SHP77 (cell line): ENCODE data around the gene CADPS2.

Source experiments
- DNase-seq, 2 experiments: peaks; one replicate each; lab custom pipeline; 2025; lab: John Stamatoyannopoulos, UW

Gene CADPS2

DNA sequence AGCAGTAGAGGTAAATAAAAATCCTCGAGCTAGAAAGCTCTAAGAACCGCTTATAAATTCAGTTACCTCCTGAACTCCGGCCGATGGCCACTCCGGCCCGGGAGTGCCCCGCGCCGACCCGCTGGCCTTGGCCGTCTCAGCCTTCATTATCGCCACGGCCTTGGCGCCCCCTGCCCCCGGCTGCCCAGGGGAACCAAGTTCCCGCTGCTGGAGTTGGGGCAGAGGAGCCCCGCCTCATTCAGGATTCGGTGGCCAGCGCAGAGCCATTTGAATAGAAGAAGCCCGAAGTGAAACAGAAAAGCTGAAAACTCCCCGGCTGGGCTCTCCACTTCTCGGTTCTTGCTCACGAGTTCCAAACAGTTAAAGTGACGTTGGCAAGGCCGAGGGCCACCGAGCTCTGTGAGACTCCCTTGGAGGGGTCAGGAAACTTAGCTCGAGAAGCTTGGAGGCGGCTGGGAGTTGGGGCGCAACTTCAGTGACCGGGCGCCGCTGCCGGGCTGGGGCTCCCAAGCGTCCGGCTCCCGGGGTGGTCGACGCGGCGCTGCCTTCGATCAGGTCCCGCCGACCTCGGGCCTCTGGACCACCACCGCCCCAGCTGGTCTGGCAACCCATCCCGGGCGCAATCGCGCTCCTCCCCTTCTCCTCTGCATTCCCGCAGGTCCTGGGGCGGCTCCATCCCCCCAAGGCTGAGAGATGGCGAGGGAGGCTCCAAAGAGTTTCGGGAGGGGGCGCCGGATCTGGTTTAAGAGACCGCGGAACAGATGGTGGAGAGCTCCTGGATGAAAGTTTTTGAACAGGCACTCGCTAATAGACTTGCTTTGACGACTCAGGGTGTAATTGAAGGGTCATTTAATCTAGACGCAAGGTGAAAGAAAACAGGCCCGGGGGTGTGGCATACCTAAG is 575.9 kb downstream of the CADPS2 start:
- no peak for DNase-seq

DNA sequence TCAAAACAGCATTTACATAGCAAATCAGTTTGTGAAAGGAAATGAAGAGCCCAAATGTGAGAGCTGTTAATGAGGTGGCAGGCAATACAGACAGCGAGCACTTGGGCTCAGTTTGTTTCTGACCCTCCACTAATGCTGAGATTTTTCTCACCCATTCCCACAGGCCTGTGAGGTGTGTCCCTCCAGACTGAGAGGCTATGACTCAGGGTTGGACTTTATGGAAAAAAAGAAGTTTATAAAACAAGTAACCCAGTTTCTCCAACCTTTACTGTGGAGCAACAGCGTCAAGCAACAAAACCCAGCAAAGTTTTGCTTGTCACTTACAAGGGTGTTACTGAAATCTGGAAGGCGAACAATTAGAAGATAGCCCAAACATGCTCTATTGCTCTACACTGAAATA is 576.8 kb downstream of the CADPS2 start:
- DNase-seq, result no peak

DNA sequence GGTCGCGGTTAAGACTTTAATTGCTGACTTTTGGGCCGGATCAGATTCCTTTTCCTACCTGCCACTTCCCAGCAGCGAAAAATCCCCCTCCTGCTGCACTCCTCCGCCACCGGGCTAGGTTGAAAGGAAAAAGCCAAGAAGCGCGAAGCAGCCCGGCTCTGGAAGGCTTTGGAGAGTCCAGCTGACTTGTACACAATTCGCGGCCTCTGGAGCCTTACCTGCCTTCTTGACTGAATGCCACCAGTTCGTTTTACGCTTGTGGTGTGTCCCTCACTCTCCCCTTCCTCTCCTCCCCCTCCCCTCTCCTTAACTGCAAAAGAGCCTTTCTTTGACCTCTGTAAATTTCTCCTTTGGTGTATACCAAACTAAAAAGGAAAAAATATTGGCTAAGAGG is 579.0 kb downstream of the CADPS2 start:
- DNase-seq, result no peak

DNA sequence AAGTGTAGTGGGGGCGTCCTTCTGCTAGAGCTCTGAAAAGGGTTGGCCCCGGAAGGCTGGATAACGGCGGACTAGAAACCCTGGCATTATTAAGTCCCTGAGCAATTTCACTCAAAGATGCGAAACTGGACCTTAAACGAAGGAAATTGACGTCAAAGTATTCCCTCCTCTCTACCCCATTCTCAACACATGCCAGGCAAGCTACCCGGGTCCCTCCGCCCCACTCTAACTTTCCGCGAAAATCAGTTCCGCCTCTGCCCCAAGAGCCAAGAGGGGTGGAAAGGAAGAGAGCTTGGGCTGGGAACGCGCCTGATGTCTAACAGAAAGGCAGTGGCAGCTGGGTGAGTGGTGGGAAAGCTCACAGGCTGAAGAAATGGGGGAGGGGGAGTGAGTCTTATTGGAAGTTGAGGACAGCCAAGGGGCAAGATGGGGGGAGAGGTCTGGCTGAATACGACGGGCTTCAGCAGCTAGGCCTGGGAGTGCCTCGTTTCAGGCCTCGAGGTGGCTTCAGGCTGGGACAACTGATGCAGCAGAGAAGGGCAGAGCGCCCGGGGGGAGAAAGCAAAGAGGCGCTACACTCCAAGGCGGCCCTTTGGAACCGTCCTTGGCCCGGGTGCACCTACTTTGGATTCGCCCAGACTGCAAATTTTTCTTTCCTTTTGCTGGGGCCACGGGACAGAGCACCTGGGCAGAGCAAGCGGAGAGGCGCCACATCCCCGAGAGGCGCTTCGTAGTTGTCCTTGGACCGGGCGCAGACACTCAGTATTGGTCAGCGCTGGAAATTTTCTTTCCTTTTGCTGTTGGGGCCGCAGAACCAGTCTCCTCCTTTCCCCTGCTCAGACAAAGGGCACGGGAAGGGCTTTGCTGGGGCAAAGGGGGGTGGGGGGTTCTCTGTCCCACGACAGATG is 579.7 kb downstream of the CADPS2 start:
- no peak for DNase-seq

DNA sequence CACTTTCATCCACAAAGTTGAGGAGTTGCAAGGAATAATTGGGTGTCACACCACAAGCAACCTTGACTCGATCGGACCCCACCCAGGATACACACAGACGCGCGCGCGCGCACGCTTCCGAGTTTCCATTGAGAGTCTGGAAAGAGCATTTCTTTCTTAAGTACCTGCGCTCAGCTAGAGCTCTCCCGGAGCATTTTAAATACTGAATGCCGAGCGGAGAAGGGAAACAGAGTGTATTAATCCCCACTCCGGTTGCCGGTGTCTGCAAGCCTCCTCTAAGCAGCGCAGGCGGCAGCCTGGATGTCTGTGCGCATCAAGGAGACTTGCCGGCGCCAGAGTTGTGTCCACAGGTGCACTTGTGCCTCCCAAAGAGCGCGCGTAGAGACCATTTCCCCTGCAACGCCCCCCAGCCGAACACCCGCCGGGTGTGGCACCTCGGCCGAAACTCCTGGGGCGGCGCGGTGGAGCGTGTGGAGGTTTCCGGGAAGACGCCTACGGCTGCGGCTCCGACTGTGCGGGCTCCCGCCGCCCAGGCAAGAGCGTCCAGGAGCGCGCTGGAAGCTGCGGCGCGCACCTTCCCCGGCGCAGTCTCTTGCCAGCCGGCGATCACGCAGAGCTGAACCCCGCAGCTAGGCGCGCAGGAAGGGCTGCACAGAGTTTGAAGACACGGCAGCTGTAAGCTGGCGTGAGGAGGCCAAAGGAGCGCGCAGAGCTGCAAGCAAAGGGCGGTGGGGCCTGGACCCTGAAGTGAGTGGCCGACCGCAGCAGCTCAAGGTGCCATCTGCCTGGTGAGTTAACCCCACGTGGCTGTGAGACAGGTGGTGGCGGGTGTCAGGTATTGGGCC is 580.6 kb downstream of the CADPS2 start:
- DNase-seq, result no peak

DNA sequence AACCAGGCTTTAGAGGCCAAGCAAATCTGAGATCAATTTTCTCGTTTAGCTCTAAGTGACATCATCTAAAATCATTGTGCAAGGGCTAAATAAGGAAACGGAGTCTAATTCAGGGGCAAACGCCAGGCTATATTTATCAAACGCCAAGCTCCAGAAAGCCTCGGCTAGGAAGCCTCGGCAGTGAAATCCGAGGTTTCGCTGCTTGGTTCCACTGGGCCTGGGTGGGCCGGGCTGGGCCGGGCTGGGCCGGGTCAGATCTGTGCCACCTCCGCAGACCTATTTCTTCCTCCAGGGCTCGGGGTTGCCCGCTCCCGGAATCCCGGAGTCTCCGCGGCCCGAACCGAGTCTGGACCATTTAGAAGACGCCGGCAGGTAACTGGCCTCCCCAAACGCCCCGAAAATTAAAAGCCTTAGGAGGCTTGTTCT is 581.3 kb downstream of the CADPS2 start:
- DNase-seq, result no peak

DNA sequence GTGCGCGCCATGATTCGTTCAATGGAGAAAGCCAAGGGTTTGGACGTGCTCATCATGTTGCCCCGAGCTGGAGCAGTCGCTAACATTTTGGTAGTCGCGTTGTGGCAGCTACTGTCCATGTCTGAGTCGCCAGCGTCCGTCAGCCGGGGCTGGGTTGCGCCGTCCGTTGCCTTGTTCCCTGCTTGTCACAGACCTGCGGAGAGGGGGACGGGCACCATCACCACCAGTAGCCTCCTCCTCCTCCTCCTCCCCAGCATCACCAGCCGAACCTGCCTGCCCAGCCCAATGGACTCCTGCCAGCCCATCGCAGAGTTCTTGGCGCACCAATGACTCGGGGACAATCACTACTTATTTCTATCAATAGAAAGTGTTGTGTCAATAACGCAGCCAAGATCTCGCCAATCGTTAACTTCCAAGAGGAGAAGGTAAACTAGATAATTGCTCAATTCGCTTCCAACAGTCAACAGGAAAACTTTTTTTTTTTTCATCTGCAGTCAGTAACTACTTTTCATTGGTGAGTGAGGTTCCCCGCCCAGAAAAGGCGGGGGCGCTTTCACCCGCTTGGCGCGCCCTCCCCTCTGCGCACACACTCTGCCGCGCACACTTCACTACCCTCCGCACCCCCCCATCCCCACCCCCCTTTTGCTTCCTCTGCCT is 581.8 kb downstream of the CADPS2 start, which contains the start of gene FEZF1:
Gene FEZF1 (minus strand): TSS at position 432 of the 657 bp plus-strand sequence. CDS start 313 bp downstream, at position 119.
- no peak for DNase-seq

DNA sequence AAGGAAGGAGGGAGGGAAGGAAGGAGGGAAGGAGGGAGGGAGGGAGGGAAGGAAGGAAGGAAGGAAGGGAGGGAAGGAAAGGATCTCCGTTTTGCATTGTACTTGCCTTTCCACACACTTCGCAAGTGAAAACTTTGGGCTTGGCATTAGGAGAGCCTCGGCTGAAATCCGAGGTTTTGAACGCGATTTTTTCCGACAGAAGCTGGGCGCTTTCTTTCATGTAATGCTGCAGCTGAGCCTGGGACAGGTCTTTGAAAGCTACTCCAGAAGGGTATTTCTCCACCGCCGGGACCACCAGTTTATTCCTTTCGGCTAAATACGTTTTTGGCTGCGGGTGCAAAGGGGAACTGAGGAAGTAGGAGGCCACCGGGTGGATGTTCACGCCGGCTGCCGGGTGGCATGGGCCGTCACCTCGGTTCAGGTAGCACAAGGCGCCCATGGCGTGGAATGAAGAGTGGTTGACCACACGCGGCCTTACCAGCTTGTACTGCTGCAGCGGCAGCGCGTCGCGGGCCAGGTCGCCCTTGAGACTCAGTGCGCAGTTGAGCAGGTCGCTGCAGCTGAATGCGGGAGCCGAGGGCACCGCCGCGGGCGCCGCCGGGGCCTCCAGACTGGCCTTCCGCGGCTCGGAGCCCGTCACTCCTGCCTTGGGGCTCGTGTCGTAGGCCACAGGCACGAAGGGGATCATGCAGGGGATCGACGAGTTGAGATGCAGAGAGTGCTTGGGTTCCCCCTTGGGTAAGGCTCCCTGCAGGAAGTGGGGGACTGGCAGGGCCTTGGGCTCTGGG is 582.5 kb downstream of the CADPS2 start:
- no peak for DNase-seq

DNA sequence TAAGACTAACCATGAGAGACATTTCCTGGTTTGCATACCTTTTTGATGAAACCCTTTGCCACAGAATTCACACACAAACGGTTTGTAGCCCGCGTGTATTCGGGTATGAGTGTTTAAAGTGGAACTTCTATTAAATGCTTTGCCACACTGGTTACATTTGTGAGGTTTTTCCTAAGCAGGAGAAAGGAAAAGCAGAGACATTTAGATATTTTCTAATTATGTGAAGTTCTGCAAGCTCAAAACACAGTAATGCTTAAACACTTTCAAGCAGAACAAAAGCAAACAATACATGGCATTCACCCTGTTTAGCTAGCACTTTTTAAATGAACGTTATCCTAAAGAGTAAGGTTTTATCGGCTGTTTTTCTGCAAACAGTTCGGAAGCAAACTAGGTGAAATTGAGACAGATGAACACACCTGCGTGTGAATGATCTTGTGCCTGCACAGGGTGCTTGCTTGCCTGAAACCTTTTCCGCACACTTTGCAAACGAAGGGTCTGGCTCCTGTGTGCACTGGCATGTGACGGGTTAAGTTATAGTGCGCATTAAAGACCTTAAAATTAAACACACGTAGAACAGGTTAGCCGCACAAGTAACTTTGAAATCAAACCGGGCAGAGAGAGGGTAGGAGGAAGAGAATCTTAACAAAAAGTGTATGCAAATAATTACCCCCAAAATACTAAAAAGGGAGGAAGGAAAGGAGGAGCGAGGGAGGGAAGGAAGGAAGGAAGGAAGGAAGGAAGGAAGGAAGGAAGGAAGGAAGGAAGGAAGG is 583.3 kb downstream of the CADPS2 start:
- no peak for DNase-seq

DNA sequence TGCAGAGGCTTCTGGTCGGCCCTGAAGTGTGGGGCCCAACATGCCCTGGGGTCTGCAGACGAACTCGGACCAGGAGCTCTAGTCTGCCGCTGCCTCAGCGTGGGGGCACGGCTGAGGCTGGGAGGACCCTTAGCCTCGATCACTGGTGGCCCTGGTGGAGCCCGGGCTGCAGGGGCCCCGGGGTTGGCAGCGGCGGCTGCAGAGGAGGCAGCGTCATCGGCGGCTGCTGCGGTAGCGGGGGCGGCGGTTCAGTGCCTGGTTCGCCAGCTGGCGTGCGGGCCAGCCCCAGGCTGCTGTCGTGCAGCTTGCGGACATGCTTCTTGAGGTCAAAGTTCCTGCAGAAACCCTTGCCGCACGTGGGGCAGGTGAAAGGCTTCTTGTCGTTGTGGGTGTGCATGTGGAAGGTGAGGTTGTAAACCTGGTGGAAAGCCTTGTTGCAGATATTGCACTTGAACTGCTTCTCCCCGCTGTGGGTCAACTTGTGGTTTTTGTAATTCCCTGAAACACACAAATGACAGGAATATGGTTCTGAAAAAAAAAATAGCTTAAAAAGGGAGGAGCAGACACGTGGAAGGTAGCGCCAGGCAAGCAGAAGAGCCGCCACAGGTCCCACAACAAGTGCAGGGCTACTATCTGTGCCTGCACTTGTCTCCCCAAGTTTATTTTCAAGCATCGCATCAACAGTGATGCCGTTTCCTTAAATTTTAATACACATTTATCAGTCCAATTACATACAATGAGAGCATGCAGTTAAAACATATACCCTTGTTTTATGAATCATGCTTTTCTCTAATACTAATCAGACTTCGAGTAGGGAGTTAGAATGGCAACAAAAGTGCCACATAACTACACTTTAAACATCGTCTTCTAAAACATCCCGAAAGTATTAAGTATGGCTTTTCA is 584.2 kb downstream of the CADPS2 start:
- no peak for DNase-seq

DNA sequence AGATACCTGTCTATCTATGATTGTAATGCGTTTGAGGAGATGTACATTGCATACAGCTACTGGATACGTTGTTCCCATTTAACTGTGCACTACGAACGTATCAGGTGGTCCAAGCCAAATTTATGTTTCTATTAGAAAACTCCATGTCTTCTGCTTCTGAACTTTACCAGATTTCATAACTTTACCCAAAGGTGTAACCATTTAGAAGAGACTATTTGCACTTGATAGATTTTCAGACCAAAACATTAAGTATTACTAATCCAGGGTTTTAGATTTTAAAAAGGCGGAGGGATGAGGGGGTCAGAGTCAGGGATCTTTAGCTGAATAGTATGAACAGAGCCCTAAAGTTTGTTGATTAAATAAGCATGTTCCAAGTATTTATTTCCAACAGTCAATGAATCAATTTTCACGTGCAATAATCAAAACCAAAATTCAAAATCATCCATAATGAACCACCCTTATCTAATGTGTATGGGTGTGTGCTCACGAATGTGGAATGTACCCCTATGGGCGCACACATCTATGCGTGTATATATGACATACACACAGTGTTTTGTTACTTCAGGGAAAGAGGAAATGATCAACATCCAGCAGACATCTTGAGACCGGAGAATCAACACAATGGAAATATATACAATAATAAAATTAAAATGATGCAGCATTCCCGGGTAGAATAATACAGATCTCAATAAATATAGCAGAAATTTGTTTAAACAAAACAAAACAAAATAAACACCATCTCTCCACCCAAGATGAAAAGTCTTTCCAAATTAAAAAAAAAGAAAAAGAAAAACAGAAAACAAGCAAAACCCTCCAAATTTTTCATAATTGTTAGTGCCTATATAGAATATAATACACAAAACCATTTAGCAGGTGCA is 585.1 kb downstream of the CADPS2 start:
- no peak for DNase-seq

DNA sequence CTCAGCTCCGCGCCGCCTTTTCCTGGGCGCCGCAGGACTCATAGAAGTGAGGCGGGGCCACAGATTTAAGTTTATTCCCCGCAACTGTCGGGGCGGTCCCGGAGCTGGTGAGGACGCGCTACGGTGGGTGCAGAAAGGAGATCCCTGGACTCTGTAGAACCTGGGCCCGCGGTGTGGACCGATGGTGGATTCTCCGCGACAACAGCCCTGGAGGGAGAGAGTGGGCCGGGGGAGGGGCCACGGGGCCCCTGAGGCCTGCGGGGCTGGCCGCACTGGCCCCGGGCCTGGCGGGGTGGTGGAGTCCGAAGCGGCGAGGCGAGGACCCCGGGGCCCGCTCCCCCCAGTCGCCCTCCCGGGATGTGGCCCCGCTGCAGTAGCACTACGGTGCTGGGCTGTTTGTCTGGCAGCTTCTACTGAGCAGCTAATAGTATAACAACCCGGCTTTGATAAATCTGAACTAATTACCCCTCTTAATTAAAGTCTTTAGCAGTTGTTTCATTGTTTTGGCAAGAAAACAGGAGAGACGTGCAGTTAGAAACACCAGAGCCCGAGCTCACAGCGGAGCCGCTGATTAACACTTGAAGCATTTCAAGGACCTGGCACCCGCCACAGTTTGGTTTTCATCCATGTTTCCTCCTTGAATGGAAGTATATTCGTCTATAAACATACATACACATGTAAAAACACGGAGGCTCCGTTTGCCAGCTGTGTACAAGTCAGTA is 585.9 kb downstream of the CADPS2 start:
- DNase-seq, result no peak

DNA sequence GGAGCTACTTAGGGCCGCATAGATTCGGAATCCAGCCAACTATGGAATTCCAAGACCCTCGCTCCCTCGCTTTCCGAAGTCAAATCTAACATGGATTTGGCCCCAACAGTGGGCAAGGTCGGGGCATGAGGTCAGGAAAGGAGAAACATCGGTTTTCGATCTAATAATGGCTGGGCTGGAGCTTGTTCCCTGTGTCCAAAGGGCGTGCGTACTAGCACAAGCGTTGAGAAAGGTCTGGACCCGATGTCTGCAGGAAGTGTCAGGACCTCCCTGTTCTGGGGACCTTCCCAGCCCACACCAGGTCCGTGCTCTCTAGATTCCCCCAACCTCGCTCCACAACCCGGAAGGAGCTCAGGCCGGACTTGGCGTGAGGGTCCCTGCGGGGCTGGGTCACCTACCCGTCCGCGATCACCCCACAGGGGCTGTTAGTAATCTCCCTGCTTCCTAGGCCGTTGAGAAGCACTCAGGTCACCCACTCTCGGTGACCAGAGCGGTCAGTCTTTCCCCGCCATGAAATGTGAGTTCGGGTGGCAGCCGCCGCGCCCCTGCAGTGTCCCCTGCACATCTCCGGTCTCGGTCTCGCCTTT is 586.5 kb downstream of the CADPS2 start:
- DNase-seq, result no peak

DNA sequence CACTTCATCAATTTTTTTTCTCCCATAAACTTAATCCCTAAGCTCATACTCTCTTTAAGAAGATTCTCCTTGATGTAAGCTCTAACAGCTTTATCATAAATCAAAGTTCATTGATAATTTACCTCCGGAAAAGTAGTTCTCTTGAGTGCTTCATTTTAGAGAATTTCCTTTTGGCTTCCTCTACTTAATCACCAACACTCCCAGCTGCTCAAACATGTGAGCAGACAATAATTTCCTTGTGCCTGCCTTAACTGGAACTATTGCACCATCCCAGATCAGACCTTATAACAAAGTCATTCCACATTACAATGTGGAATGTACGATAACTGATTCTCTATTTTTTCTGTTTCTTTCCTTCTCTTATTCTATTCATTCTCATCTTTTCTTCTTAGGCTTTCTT is 587.6 kb downstream of the CADPS2 start:
- no peak for DNase-seq

DNA sequence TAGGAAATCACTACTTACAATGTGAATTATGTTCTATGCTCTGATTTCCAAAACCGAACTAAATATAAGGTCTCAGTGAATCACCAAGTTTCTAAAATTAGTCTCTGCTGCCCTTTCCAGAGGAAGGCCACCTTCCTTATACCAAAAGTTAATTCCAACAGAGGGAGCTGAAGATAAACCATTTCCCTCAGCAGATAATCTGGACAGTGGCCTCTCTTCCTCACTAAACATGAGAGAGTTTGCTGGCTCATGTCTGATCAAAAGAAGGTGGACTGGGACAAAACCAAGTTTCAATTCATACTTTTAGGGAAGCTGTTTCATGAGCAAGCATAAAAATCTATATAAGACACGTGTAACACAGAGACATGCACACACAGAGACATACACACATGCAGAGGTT is 588.1 kb downstream of the CADPS2 start:
- DNase-seq, result no peak

DNA sequence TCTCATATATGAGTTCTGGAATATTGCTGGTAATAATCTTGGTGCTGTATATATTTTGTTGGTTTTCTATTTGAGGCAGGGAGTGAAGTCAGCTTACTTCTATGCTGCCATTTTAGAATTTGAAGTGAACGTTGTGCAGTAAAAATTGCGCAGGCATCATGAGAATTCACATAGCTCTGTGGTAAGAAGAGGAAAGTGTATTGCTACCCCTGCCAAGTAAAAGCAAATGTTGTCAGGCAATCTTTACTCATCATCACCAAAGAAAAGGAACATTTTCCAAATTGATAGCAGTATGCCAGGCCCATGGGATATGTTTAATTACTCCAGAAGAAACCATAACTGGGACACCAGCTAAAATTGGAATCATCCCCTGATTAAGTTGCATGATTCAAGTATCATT is 595.1 kb downstream of the CADPS2 start:
- DNase-seq, result no peak

DNA sequence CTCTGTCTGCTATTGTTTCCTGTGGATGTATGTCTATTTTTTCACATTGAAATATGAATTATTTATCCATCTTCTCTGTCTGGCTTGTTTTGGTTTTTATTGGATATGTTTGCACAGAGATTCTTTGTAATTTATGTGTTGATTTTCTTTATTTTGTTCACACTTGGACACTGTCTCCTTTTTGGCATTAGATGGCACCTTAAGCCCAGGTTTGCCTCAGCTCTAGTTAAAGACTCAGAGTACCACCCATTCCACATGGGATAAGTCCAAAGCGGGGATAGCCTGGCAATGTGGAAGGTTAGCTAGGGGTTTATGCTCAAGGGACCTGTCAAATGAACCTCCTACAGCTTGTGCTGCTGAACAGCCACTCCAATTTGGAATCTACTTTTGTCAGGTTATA is 595.8 kb downstream of the CADPS2 start:
- no peak for DNase-seq
